HG03558 (cell line): ENCODE results near the gene CTBP2.

Experiments used
- ATAC-seq: cut with Tn5 transposase; IDR thresholded peaks from one replicate; pipeline ENCODE4 v1.9.1; 2021; ENCODE audit warnings: moderate number of reproducible peaks; ENCODE audit not compliant: unreplicated experiment; ENCODE audit errors: extremely low read depth

The CTBP2 gene

DNA sequence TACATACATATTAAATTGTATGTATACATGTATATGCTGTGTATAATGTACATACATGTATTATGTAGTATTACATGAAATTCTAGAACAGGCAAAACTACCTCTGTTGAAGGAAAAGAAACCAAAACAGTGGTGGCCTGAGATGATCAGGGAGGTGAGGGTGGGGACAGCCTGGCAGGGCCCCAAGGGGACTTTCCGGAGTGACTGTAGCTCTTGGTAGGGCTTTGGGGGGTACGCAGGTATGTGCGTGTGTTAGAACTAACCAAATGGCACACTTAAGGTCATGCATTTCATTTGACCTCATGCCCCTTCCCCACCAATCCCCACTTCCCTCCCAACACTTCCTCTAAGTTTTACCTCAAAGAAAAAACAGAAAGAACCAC, 31.3 kb downstream of the CTBP2 start:
- no peak for ATAC-seq

- no peak for ATAC-seq
Measured at GRCh38 chr10:125128397-125129075, 31.8 kb downstream of the CTBP2 start.

GRCh38 chr10:125127986-125128385, 32.4 kb downstream of the CTBP2 start:
- no peak for ATAC-seq

GRCh38 chr10:125127110-125127509, 33.3 kb downstream of the CTBP2 start:
- ATAC-seq = no peak

DNA sequence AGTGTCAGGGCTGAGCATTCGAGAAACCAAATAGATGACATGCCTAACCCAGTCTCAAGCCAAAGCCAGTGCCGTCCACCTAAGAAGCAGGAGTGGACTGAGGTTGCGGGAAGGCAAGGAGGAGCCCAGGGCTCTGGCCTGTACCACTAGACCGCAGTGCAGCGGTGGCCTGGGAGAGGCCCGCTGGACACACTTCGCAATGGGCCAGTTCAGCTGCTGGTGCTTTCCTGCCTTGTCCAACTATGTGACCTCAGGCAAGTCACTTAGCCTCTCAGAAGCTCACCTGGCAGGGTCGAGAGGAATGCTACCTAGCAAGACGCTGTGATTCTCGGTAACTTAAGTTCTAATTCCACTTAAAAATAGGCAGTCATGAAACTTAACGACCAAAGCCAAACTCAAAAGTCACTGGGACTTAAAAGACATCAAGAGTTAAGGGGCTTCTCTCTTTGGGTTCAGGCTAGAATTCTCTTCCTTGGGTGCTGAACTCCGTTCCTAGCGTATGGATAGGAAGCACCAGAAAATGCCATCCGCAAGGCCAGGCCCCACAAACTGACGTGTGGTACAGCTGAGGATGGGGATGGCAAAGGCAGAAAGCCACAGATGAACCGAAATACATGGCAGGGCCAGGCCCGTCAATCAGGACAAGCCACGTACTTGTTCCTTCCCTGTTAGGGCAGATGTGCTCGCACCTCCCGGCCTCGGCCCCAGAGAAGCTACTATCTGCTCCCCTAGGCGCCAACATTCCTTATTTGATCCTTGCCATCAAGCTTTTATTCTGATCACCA, 34.2 kb downstream of the CTBP2 start:
- ATAC-seq = no peak

DNA sequence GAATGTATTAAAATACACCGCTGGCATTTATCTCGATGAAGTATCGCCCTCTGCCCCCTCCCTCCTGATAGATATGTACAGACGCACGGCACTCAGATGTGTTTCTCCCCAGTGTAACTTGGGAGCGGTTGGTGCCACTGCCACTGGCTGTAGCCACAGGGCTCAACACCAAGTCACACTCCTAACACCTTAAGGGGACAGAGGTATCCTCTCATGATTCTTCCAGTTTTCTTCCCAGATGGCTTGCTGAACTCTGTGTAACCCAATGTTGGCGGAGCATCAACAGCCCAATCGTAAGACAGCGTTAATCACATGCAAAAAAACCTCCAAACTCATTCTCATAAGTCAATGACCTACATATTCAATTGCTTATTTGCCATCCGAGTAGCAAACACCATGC, 35.5 kb downstream of the CTBP2 start:
- no peak for ATAC-seq

- no peak for ATAC-seq
Measured at GRCh38 chr10:125124115-125124487, 36.3 kb downstream of the CTBP2 start.

DNA sequence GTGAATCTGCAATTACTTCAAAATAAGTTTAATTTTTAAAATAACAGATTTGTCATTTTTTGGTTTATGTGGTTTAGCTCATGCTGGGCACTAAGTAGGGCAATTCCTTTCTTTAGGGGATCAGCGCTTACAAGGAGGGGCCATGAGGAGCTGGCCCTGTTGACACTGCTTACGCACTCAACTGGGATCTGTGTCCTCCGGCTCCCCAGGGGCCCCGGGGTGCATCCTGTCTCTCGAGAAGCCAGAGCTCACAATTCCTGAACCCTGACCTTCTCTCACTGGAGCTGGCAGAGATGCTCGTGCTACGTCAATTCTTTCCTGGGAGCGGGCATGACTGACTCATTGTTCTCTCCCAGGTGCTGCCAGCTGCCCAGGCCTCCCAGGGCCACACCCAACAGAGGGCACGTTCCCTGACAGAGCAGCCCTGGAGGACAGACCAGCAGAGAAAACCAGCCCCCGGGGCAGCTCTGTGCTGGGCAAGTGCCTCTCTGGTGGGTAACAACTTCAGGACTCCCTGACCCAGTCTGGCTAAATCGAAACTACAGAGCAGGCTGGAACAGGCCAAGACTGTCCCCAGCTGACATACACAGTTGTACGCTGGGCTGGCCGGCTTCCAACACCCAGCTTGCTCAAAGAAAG, 36.8 kb downstream of the CTBP2 start:
- ATAC-seq = no peak

GRCh38 chr10:125122566-125122965, 37.8 kb downstream of the CTBP2 start:
- ATAC-seq = no peak

DNA sequence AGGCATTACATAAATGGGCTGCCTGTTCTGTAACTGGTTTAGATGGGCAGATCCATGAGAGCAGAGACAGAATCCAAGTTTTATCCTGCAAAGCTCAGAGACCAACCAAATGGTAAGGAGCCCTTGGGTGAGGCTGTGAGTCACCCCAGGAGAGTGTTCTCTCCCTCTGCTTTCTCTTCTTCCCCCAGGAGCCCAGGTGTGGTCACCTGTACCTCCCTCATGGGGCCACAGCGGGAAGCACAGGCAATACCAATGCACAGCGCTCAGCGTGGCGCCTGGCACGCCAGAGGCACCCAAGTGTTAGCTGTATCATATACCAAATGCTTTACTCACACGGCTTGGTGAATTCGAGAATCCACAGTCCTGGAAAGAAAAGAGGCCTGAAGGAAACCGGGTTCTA, 39.4 kb downstream of the CTBP2 start:
- ATAC-seq = no peak

DNA sequence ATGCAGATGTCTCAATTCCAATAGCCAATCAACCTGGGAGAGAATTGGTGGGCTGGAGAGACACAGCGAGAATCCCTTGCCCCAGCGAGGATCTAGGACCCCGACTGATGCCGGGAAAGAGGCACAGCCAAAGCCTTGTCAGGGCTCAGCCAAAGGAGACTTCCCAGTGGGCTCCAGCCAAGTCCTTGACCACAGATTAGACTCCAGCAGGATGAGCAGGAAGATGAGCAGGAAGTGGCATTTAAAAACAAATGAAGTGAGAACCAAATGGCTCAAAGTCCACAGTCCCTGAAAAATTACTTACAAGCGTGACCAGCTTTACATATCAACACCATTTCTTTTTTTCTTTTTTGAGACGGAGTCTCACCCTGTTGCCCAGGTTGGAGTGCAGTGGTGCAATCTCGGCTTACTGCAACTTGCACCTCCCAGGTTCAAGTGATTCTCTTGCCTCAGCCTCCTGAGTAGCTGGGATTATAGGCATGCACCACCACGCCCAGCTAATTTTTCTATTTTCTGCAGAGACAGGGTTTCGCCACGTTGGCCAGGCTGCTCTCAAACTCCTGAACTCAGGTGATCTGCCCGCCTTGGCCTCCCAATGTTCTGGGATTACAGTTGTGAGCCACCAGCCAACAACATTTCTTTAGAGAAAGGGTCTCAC, 40.2 kb downstream of the CTBP2 start:
- ATAC-seq = no peak

GRCh38 chr10:125118701-125119100, 41.7 kb downstream of the CTBP2 start:
- ATAC-seq = no peak

- ATAC-seq = no peak
Measured at GRCh38 chr10:125118011-125118611, 42.3 kb downstream of the CTBP2 start.

DNA sequence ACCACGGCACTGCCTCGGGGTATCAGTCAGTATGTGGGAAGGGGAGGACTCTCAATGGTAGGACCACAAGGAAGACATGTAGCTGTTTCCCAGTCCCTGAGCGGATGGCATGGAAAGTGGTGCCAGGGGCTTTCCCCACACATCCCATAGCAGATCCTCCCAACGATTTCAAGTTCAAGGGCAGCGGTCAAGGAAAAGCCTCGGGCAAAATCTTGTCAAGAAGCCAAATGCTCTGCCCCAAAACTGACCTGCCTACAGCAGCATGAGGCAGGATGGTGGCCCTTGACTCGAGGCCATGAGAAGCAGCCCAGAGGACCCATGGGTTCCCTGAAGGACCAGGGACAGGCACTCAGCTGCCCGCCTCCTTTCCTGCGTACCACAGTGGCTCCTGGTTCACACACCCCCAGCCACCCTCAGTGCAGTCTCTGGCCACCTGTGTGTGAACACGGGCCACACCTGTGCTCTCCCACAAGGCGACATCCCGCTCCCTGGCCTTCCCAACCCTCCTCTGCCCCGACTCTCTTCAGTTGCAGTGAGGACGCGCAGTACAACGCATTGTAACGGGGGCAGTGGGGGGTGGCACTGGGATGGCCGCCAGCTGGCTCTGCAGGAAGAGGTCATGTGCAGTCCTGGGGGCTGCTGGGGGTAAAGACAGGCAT, 43.6 kb downstream of the CTBP2 start:
- ATAC-seq = no peak

- no peak for ATAC-seq
Measured at GRCh38 chr10:125116041-125116649, 44.2 kb downstream of the CTBP2 start.

GRCh38 chr10:125115409-125115808, 45.0 kb downstream of the CTBP2 start:
- ATAC-seq = no peak

DNA sequence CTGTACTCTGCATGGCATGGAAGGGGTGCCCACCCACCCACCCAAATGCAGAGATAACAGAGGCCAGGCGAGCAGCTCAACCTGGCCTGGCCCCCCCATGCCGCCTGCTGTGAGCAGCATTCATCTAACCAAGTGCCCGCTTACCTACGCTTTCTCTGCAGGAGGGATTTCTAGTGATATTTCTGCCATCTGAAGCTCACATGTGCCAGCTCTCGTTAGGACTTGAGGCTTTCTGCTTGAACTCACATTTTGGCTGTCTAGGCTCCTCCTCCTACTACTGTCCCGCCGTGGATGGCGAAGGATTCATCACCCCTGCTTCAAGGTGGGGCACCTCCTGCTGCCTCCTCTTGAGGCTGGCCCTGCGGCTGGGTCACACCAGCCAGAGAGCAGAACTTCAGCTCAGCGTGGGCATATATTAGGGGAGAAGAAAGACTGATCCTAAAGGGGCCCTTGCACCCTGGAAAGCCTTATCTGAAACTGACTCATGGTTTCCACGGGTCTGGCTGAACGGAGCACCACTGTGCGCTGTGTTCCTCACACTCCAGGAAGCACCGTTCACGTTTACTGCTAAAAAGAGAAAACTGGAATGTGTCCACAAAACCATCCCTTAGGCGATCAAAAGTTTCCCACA, 45.5 kb downstream of the CTBP2 start:
- no peak for ATAC-seq

DNA sequence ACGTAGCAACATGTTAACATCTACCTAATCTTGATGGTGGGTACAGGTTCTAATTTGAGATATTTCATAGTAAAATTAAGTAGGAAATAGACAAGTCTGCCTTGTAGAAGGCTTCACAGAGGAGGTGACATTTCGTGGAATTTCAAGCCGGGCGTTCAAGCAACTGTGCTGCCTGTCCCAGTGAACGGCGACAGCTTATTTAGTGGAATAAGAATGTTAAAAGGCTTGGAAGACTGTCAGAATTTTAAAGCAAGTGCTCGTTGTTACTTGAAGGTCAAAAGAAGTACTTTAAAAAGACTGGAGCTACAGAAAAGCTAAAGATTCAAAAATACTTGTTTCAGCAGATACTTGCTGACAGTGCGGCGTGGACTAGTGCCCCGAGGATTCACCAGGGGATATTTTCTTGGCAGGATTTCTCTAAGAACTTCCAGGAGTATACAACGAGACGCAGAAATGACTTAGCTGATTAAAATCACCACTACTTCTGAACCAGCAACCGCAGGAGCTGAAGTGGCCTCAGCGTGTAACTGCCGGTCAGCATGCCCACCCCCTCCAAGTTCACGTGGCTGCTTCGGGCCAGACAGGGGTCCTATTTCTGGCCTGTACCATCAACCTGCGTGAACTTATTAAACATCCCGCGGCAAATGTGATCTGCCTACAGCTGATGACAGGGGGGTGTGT, 46.5 kb downstream of the CTBP2 start:
- no peak for ATAC-seq
